ENCODE results near the gene KCND2. TPM values are rescaled to one million over a fixed set of nuclear protein-coding genes. Genes with fewer than 3 reads are reported as not detected.
"Not testable (repeated sequence)": the region's sequence is repeated elsewhere in the genome, so short reads cannot be mapped to it uniquely, and the experiment has no call there.

KCND2 gene
- total RNA-seq: 3.2 to 3.9 TPM (median 3.7 TPM) in 3 replicates

GRCh38 chr7:120272701-120273475 is at the start of gene KCND2:
Gene KCND2 (plus strand): TSS chr7:120273175.
- peaks cover 30% of the 10 kb centered on the region for H3K27me3 Mint-ChIP-seq (ENCODE audit: low read depth)
- no peaks in the 10 kb centered on the region for H3K36me3 Mint-ChIP-seq
- peaks cover 11% of the 10 kb centered on the region for H3K4me1 Mint-ChIP-seq
- DNase-seq (ENCODE audit: low spot score in 2 of 2, unreplicated experiment in 2 of 2): peak in 1 of 2 experiments; percentile 43
- peak within 1 kb of the TSS; percentile 100 for H3K4me3 Mint-ChIP-seq
- H3K27ac Mint-ChIP-seq: peak within 1 kb of the TSS; percentile 98
- H3K9me3 Mint-ChIP-seq: no peaks in the 10 kb centered on the region
- TF ChIP-seq CTCF (IDR thresholded peaks at IDR 0.05; ENCODE audit: unreplicated experiment): no peak

- peaks cover 4% of the 10 kb centered on the region for H3K9me3 Mint-ChIP-seq
- no peak for TF ChIP-seq CTCF (IDR thresholded peaks at IDR 0.05; ENCODE audit: unreplicated experiment)
Measured at GRCh38 chr7:120226188-120226587, 46.8 kb upstream of the KCND2 start.

GRCh38 chr7:120227255-120227654 is 45.7 kb upstream of the KCND2 start:
- Mint-ChIP-seq H3K4me3 (no peak overlapping the region), H3K27ac (no peak overlapping the region), H3K4me1 (peaks cover 10% of the 10 kb centered on the region), H3K9me3 (peaks cover 4% of the 10 kb centered on the region), H3K36me3 (no peaks in the 10 kb centered on the region), H3K27me3 (ENCODE audit: low read depth) (no peaks in the 10 kb centered on the region)
- no peak for DNase-seq (ENCODE audit: low spot score in 2 of 2, unreplicated experiment in 2 of 2)
- TF ChIP-seq CTCF (IDR thresholded peaks at IDR 0.05; ENCODE audit: unreplicated experiment): no peak

More at GRCh38 chr7:120226188-120226587, 46.8 kb upstream of the KCND2 start:
- peaks cover 10% of the 10 kb centered on the region for H3K4me1 Mint-ChIP-seq
- H3K4me3 Mint-ChIP-seq: no peak overlapping the region
- H3K27me3 Mint-ChIP-seq (ENCODE audit: low read depth): no peaks in the 10 kb centered on the region
- H3K36me3 Mint-ChIP-seq: no peaks in the 10 kb centered on the region
- DNase-seq (ENCODE audit: low spot score in 2 of 2, unreplicated experiment in 2 of 2): no peak
- H3K27ac Mint-ChIP-seq: no peak overlapping the region

GRCh38 chr7:120229084-120229483 is 43.9 kb upstream of the KCND2 start:
- DNase-seq (ENCODE audit: low spot score in 2 of 2, unreplicated experiment in 2 of 2): no peak
- Mint-ChIP-seq H3K36me3 (no peaks in the 10 kb centered on the region), H3K4me1 (peaks cover 10% of the 10 kb centered on the region), H3K9me3 (peaks cover 4% of the 10 kb centered on the region), H3K4me3 (no peak overlapping the region), H3K27me3 (ENCODE audit: low read depth) (no peaks in the 10 kb centered on the region), H3K27ac (no peak overlapping the region)
- no peak for TF ChIP-seq CTCF (IDR thresholded peaks at IDR 0.05; ENCODE audit: unreplicated experiment)

GRCh38 chr7:120233338-120233737 is 39.6 kb upstream of the KCND2 start:
- peaks cover 11% of the 10 kb centered on the region for H3K9me3 Mint-ChIP-seq
- H3K27ac Mint-ChIP-seq: no peak overlapping the region
- H3K36me3 Mint-ChIP-seq: no peaks in the 10 kb centered on the region
- no peaks in the 10 kb centered on the region for H3K4me1 Mint-ChIP-seq
- no peak for DNase-seq (ENCODE audit: low spot score in 2 of 2, unreplicated experiment in 2 of 2)
- no peak for TF ChIP-seq CTCF (IDR thresholded peaks at IDR 0.05; ENCODE audit: unreplicated experiment)
- H3K4me3 Mint-ChIP-seq: no peak overlapping the region
- no peaks in the 10 kb centered on the region for H3K27me3 Mint-ChIP-seq (ENCODE audit: low read depth)

GRCh38 chr7:120240350-120240749 is 32.6 kb upstream of the KCND2 start:
- H3K4me1 Mint-ChIP-seq; H3K27ac Mint-ChIP-seq; DNase-seq (ENCODE audit: low spot score in 2 of 2, unreplicated experiment in 2 of 2); H3K27me3 Mint-ChIP-seq (ENCODE audit: low read depth); H3K4me3 Mint-ChIP-seq; H3K36me3 Mint-ChIP-seq: not testable (repeated sequence)
- H3K9me3 Mint-ChIP-seq: peaks cover 10% of the 10 kb centered on the region
